Sigmoid colon (tissue), 7 donors: ENCODE data around the gene CLDN7. TPM values are rescaled to one million over a fixed set of nuclear protein-coding genes. Genes with fewer than 3 reads are reported as not detected.

Source experiments
- DNase-seq: peaks from one replicate; pipeline ENCODE4 v3.0.0-alpha.2; 2019
- H3K27ac ChIP-seq, 4 donors: fragments of 200-600 bp; sonication (generic); one replicate each; pipeline ENCODE4 v1.5.1; 2016 to 2019; ENCODE audit warnings: mild to moderate bottlenecking in 1 of 4
- H3K27me3 ChIP-seq, 3 donors: fragments of 200-600 bp; sonication (generic); one replicate each; pipeline ENCODE4 v1.5.1; 2019; ENCODE audit warnings: mild to moderate bottlenecking in 1 of 3
- H3K36me3 ChIP-seq, 4 donors: fragments of 200-600 bp; sonication (generic); one replicate each; pipeline ENCODE4 v1.5.1; 2016 to 2019
- H3K4me1 ChIP-seq, 4 donors: fragments of 200-600 bp; sonication (generic); one replicate each; pipeline ENCODE4 v1.5.1; 2017 to 2019
- H3K4me3 ChIP-seq, 4 donors: fragments of 200-600 bp; sonication (generic); one replicate each; pipeline ENCODE4 v1.5.1; 2017 to 2019; ENCODE audit warnings: mild to moderate bottlenecking in 2 of 4, moderate library complexity in 1 of 4
- H3K9me3 ChIP-seq, 4 donors: fragments of 200-600 bp in 3 of 4; sonication (generic) in 3 of 4; one replicate each; pipeline versions ENCODE4 v1.5.1 to v1.6.1; 2013 to 2019
- CTCF ChIP-seq, 4 experiments: fragments of 450-650 bp in 3 of 4; fragments of 200-600 bp in 1 of 4; IDR thresholded peaks; one replicate each; pipeline ENCODE4 v1.5.1; 2016 to 2019; ENCODE audit warnings: antibody characterized with exemption in 4 of 4, mild to moderate bottlenecking in 3 of 4, moderate library complexity in 2 of 4
- EP300 ChIP-seq, 4 donors: sonication (generic); formaldehyde crosslinking; IDR thresholded peaks; one replicate each; pipeline ENCODE4 v1.6.1; 2017; ENCODE audit warnings: antibody characterized with exemption in 4 of 4
- POLR2A ChIP-seq, 2 donors: fragments of 450-650 bp; IDR thresholded peaks; one replicate each; pipeline ENCODE4 v1.6.1; 2016; ENCODE audit warnings: antibody characterized with exemption in 2 of 2, mild to moderate bottlenecking in 2 of 2, moderate library complexity in 2 of 2
- POLR2AphosphoS5 ChIP-seq, 4 donors: sonication (generic); formaldehyde crosslinking; IDR thresholded peaks; one replicate each; pipeline ENCODE4 v1.6.1; 2017; ENCODE audit warnings: antibody characterized with exemption in 4 of 4
- WGBS, 2 donors: extraction: QIAGEN DNeasy Blood & Tissue Kit; methylation state at CpG; one replicate each; pipeline ENCODE4 v1.1.7; 2013; 5-methylcytosine and 5-hydroxymethylcytosine counted together
- intact Hi-C: fragments of 100-400 bp; cut with DNase I; formaldehyde crosslinking; loops from one replicate; pipeline ENCODE4 v1.15.1; 2023
- polyA plus RNA-seq, 3 donors: library from polyadenylated mRNA; stranded (reverse); fragments of 200-250 nt; gene quantifications; one replicate each; pipeline ENCODE4 v1.2.3, GENCODE V29; 2013
- total RNA-seq, 4 donors: library from RNA; depleted of rRNA; stranded (reverse); fragments of >200 nt; gene quantifications; one replicate each; pipeline ENCODE4 v1.1.0, GENCODE V29; 2016
- donor health status: healthy with polysubstance abuse.
- donor health status: Bipolar disorder and iron deficiency.
- donor health status: healthy.

CLDN7 gene
- total and polyA plus RNA-seq, 7 donors = 1.1 to 963 (median 91.7) TPM; not detected in 1

- no peak for TF ChIP-seq POLR2AphosphoS5 (IDR thresholded peaks at IDR 0.05)
- TF ChIP-seq CTCF (IDR thresholded peaks at IDR 0.05) = no peak
- no peak for TF ChIP-seq POLR2A (IDR thresholded peaks at IDR 0.05)
- TF ChIP-seq EP300 (IDR thresholded peaks at IDR 0.05) = no peak
- intact Hi-C loops = loop anchor here (10.0 kb wide), 1 partner anchor 305 kb away; the partner anchor contains the start of gene SENP3
- Histone ChIP-seq H3K9me3 (no peaks in the 10 kb centered on the region), H3K27me3 (peaks cover 28 to 44% (median 42%) of the 10 kb centered on the region in 3 donors), H3K36me3 (peaks cover 7 to 54% (median 31%) of the 10 kb centered on the region in 4 donors), H3K4me1 (peaks cover 0 to 34% (median 25%) of the 10 kb centered on the region in 4 donors), H3K27ac (no peak overlapping the region), H3K4me3 (no peak overlapping the region)
- no peak for DNase-seq
- WGBS, 2 donors = 19 to 76% methylated on average over 6 of the region's 6 CpGs
Observed at GRCh38 chr17:7259555-7259889, 2.8 kb downstream of the CLDN7 start.

- 19 to 64% methylated on average over 7 of the region's 7 CpGs for WGBS, 2 donors
- H3K36me3 ChIP-seq = peaks cover 10 to 60% (median 34%) of the 10 kb centered on the region in 4 donors
- TF ChIP-seq EP300 (IDR thresholded peaks at IDR 0.05) (no peak), POLR2AphosphoS5 (IDR thresholded peaks at IDR 0.05) (peak in 1 of 4 donors; percentile 28), POLR2A (IDR thresholded peaks at IDR 0.05) (peak in 1 of 2 donors; percentile 68)
Observed at GRCh38 chr17:7258731-7259554, 3.3 kb downstream of the CLDN7 start.

GRCh38 chr17:7256766-7257456, 5.4 kb downstream of the CLDN7 start:
- 84 to 91% methylated on average over 8 of the region's 8 CpGs for WGBS, 2 donors
- H3K36me3 ChIP-seq = peaks cover 10 to 60% (median 34%) of the 10 kb centered on the region in 4 donors
- intact Hi-C loops = loop anchor here (10.0 kb wide), 1 partner anchor 308 kb away; the partner anchor contains the start of gene SENP3
- H3K27ac ChIP-seq = no peak overlapping the region
- no peak overlapping the region for H3K4me3 ChIP-seq
- no peak for TF ChIP-seq POLR2AphosphoS5 (IDR thresholded peaks at IDR 0.05)
- no peak for TF ChIP-seq CTCF (IDR thresholded peaks at IDR 0.05)
- TF ChIP-seq POLR2A (IDR thresholded peaks at IDR 0.05) = no peak
- no peak for TF ChIP-seq EP300 (IDR thresholded peaks at IDR 0.05)
- H3K27me3 ChIP-seq = peaks cover 14 to 18% (median 18%) of the 10 kb centered on the region in 3 donors
- DNase-seq = no peak
- H3K9me3 ChIP-seq = no peaks in the 10 kb centered on the region
- peaks cover 0 to 30% (median 23%) of the 10 kb centered on the region in 4 donors for H3K4me1 ChIP-seq

More at GRCh38 chr17:7258731-7259554, 3.3 kb downstream of the CLDN7 start:
- Histone ChIP-seq H3K27me3 (peaks cover 28 to 39% (median 36%) of the 10 kb centered on the region in 3 donors), H3K27ac (no peak overlapping the region), H3K4me1 (peaks cover 0 to 34% (median 25%) of the 10 kb centered on the region in 4 donors), H3K9me3 (no peaks in the 10 kb centered on the region), H3K4me3 (no peak overlapping the region)
- no peak for DNase-seq
- intact Hi-C loops = loop anchor here (10.0 kb wide), 1 partner anchor 306 kb away; the partner anchor contains the start of gene SENP3

GRCh38 chr17:7254511-7254910, 7.8 kb downstream of the CLDN7 start:
- no peaks in the 10 kb centered on the region for H3K27me3 ChIP-seq
- no peaks in the 10 kb centered on the region for H3K9me3 ChIP-seq
- H3K4me3 ChIP-seq = no peak overlapping the region
- no peak overlapping the region for H3K27ac ChIP-seq
- peaks cover 10 to 56% (median 34%) of the 10 kb centered on the region in 4 donors for H3K36me3 ChIP-seq
- no peak for DNase-seq
- intact Hi-C loops = loop anchor here (10.0 kb wide), 1 partner anchor 310 kb away; the partner anchor contains the start of gene SENP3
- TF ChIP-seq EP300 (IDR thresholded peaks at IDR 0.05) = no peak
- no peak for TF ChIP-seq POLR2A (IDR thresholded peaks at IDR 0.05)
- TF ChIP-seq POLR2AphosphoS5 (IDR thresholded peaks at IDR 0.05) = no peak
- TF ChIP-seq CTCF (IDR thresholded peaks at IDR 0.05) = no peak
- peaks cover 0 to 29% (median 24%) of the 10 kb centered on the region in 4 donors for H3K4me1 ChIP-seq
- 76 to 91% methylated on average over 4 of the region's 4 CpGs for whole genome bisulfite sequencing, 2 donors
